Measurements from ENCODE around the gene SH3BGRL3.

- TF ChIP-seq POLR2A (IDR thresholded peaks at IDR 0.05; ENCODE audit: low read length) (no peak), FOSL2 (IDR thresholded peaks at IDR 0.05) (no peak), FOSL2 (CRISPR knock-in tag; IDR thresholded peaks at IDR 0.05) (no peak), HDAC2 (IDR thresholded peaks at IDR 0.05) (no peak), RAD21 (conservative IDR thresholded peaks at IDR 0.05 in 1 of 2, IDR thresholded peaks at IDR 0.05 in 1 of 2) (no peak), ELK1 (IDR thresholded peaks at IDR 0.05; ENCODE audit: low read depth, low read length) (no peak), CTCF (IDR thresholded peaks at IDR 0.05) (no peak)
These were observed 17.3 kb downstream of the SH3BGRL3 start for GRCh38 chr1:26297057-26297790.

Data from A549 (cell line).